ENCODE results near the gene TEX35.
A peak's percentile ranks its signal among the peaks of the same experiment; 100 is the strongest.

TEX35 gene

DNA sequence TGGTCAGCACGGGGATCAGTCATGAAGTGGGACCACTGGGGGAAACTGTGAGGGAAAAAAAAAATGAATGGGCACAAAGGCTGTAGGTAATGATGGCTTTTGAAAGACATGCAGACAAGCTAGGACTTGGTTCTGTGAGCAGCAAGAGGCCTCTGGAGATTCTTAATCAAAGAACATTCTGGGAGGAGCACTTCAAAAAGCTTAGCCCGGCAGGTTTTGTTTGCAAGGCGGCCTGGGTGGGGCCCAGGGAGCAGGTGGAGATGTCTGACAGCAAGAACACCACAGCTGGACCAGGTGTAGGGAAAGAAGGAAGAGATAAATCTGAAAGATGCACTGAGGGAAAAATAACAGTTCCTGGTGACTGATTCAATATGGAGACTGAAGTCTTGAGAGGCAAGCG is 6.0 kb downstream of the TEX35 start:
- no peak for DNase-seq (ENCODE audit: low read depth in 2 of 2)

DNA sequence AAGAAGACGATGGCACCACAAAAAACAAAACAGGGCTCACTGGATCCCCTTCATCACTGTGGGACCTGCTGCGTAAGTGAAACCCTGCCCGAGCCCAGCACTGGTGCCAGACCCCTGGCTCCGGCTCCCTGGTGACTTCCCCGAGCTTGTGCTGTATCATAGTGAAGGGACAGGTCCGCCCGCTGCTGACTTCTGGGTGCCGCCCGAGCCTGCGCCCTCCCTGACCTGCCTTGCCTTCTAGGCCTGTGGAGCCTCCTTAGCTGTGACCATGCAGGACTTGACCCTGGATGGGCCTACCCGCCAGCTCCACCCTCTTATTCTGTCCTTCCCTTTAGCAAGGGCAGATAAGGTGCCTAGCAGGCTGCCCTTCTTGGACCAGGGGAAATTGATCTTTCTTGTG is 7.9 kb downstream of the TEX35 start:
- DNase-seq (ENCODE audit: low read depth in 2 of 2): no peak

DNA sequence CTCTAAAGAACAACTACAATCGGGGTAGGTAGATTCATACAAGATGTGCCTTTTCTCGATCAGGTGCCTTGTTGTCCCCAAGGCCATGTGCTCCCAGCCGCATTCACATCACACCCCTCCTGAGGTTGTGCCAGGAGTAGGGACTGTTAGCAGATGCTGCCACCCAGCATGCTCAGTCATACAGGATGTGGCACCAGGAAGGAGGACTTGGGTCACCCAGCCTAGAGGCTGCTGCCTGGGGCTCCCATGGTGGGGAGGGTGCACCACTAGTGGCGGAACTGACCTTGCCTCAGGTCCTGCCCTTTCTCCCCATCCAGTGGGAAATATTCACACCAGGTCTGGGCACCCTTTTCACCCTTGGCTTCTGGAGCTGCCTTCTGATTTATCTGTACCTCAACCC is 8.3 kb downstream of the TEX35 start:
- DNase-seq (ENCODE audit: low read depth in 2 of 2): no peak

DNA sequence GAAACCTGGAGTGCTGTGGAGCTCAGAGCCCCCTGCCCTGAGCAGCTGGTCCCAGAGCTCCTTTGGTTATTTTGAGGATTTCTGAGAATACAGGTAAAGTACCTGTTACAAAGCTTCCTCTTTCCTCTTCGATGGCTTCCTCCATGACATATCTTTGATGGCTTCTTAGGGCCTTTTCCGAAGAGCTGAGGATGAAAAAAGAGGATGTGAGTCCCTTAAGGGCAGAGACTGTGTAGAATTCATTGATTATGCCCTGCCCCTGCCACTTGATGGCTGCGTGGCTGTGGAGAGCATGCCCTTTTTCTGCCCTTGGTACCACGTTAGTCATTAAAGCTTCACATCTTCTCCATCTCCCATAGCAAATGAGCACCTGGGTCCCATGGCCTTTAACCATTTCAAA is 14.2 kb downstream of the TEX35 start:
- no peak for DNase-seq (ENCODE audit: low read depth in 2 of 2)

DNA sequence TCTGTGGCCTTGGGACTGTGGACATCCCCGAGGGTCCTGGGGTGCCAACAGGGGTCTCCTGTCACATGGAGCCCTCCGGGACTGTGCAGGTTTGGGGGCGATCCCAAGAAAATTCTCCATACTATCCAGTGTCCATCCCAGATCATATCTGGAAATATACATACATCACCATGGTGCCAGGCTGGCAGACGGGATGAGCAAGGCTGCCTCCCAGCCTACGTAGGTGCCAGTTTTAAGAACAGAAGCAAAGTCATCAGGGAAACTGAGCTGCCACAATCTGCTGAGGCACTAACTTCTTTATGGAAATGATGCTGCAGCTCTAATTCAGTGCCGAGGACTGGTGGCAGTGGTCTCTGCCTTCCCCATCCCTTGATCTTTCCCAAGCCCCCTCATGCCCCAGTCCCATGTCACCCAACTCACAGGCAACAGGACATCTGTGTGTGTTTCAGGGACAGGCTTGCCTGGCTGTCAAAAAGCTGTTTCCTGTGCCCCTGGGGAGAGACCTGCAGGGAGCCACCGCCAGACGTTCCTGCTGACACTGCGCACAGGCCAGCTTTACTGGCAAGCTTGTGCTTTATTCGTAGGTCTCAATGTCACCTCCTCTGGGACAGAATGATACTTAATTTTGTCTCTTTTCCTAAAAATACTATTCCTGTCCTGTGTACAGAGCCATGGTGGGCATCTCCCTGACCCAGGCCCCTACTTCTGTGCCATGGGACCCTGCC is 15.5 kb downstream of the TEX35 start:
- no peak for DNase-seq (ENCODE audit: low read depth in 2 of 2)

DNA sequence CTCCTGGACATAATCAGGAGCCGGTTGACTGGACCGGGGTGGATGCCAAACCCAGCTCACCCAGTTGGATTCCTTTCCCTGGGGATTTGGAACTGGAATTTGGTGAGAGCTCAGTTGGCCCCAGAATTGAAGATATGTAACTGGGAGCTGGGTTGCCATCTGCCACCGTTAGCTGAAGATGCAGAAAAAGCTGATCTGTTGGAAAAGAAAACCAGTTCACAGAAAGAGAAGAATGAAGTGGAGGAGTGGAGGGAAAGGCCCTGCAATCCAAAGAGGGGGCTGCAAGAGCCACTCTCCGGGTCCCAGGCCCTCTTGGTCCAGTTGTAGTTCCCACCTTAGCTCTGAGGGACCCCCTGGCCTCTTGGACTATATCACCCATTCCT is 16.0 kb downstream of the TEX35 start:
- no peak for DNase-seq (ENCODE audit: low read depth in 2 of 2)

- no peak for DNase-seq (ENCODE audit: low read depth in 2 of 2)
Measured at GRCh38 chr1:178529364-178530036, 16.6 kb downstream of the TEX35 start.

DNA sequence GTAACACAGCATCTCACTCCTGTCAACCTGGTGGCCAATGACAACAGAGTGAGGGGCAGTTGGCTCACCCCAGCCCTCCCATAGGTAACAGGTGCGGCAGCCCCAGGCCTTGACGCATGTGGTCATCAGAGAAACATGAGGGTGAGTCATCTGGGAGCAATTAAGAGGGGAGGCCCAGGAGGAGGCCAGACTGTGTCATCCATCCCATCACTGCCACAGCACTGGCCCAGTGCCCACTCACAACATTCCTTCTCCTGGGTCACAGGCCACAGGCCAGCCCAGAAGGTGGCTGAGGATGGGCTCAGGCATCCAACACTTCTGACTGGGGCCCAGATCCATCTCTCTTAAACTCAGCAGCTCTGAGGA is 17.1 kb downstream of the TEX35 start:
- DNase-seq (ENCODE audit: low read depth in 2 of 2): no peak

DNA sequence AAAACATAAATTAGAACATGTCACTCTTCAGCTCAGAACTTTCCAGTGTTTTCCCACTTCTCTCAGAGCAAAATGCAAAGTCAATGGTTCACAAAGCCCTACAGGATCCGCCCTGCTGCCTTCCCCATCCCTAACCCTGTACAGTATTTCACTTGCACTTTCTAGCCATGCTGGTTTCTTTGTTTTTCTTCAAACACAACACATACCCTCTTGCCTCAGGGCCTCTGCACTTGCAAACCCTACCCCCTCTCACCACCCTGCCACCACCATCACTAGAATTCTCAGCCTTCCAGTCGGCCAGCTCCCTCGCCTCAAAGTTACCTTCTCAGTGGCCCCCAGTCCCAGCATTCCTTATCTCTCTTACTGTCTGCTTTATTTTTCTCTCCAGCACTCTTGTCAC is 17.6 kb downstream of the TEX35 start:
- no peak for DNase-seq (ENCODE audit: low read depth in 2 of 2)

- no peak for DNase-seq (ENCODE audit: low read depth in 2 of 2)
Measured at GRCh38 chr1:178531887-178532286, 19.0 kb downstream of the TEX35 start.

DNA sequence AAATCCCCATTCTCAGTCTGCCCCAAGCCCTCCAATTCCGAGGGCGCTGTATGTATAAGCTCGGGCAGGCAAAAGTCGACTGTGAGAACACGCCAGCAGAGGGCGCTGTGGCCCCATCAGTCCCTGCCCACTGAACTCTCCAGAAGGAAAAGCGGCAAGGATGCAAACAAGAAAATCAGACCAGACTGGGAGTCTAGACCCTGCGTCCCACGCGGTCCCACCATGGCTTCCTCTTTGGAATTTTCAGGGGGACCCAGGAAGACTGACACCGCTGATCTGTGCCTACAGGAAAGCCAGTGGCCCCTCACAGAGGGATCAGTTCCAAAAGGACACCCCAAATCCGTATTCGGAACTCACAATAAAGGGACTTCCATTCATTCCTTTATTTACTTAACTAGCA is 19.5 kb downstream of the TEX35 start:
- DNase-seq (ENCODE audit: low read depth in 2 of 2): peak; percentile 62 to 69

DNA sequence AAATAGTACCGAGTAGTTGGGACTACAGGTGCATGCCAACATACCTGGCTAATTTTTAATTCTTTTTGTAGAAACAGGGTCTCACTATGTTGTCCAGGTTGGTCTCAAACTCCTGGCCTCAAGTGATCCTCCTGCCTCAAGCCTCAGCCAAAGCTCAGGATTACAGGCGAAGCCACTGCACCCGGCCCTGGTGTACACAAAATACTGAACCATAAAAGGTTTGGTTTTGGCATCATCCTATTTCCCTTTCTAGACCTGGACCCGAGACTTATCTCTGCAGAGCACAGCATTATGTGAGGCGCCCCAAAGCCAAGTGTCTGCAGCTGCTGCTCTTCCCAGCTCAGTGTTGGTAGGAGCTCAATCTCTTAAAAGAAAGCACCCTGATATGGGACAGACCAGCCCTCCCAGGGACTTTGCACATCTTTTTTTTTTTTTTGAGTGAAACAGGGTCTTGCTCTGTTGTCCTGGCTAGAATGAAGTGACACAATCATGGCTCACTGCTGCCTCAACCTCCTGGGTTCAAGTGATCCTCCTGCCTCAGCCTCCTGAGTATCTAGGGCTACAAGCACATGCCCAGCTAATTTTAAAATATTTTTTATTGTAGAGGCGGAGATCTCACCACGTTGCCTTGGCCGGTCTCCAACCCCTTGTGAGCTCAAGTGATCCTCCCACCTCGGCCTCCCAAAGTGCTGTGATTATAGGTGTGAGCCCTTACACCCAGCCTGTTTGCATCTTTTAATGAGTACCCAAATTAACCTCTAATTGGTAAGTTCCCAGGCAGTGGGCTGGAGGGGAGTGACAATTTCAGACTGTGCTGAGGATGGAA is 20.4 kb downstream of the TEX35 start:
- no peak for DNase-seq (ENCODE audit: low read depth in 2 of 2)

DNA sequence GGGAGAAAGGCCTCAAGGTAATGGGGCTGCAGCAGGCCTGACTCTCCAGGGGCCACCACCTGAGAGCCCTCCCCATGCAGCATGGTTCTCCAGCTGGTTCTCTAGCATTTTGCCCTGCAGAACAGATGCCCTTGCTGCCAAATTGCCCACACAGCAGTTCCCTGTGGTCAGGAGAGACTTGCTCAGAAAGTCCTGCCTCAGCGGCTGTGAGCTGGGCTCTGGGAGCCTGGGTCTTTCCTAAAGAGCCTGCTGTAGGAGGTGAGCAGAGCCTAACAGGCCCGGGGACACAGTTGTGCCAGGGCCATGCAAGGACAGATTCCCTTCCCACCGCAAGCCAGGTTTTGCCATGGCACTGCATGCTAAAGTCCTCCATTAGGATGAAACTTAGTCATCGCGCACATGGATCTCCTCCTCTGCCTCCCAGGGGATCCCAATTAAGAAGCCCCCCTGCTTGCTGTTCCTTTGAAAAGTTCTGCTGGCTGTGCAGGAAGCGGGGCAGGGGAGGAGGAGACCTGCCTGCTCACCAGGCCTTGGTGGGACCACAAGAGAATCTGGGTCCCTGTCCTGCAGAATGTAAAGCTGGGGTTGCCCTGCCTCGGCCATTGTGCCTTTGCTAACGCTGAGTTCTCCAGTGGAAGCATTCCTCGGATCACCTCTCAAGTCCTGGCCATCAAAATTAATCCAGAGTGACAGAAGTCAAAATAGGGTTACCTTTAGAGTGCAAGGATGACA is 21.4 kb downstream of the TEX35 start:
- no peak for DNase-seq (ENCODE audit: low read depth in 2 of 2)

DNA sequence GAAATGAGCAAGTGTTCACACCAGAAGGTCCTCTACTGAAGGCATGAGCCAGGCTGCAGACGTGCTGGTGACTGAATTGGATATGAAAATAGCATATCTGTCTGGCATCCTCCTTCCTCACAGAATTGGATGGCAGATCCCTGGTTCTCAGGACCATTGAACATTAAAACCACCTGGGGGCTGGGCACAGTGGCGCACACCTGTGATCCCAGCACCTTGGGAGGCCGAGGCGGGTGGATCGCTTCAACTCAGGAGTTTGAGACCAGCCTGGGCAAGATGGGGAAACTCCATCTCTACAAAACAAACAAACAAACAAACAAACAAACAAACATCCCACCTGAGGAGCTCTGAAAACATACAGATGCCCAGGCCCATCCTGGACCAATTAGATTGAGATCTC is 23.4 kb downstream of the TEX35 start:
- DNase-seq (ENCODE audit: low read depth in 2 of 2): no peak

GRCh38 chr1:178536844-178537371 is 24.0 kb downstream of the TEX35 start:
- no peak for DNase-seq (ENCODE audit: low read depth in 2 of 2)

DNA sequence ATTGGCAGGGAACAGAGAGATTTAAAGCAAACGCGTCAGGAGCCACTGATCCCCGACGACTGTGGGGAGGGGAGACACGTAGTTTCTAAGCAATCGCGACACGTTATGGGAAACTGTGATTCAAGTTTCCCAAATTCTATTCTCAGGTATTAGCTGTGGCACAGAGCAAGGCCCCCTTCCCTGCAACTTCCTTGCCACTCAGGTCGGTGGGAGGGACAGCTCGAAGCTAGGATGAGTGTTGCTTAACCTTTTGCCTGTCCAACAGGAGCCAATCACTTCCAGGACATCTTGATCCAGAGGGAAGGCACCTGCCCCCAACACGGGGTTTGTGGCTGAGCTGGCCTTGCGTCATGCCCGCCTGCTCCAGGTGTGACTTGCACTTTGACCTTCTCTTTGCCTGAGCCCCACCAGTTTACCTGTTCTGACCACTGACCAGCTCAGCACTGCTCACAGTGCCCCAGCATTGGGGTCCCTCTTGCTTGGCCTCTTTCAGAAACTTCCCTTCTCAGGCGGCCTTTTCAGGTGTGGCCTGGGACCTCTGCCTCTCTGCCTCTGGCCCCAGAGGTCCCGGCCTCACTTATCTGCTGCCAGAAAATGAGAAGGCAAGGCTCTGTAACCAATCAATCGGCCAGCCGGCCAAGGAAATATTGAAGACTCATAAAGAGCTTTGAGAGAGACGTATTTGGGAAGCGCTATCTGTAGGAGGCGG is 24.6 kb downstream of the TEX35 start:
- DNase-seq (ENCODE audit: low read depth in 2 of 2): no peak

DNA sequence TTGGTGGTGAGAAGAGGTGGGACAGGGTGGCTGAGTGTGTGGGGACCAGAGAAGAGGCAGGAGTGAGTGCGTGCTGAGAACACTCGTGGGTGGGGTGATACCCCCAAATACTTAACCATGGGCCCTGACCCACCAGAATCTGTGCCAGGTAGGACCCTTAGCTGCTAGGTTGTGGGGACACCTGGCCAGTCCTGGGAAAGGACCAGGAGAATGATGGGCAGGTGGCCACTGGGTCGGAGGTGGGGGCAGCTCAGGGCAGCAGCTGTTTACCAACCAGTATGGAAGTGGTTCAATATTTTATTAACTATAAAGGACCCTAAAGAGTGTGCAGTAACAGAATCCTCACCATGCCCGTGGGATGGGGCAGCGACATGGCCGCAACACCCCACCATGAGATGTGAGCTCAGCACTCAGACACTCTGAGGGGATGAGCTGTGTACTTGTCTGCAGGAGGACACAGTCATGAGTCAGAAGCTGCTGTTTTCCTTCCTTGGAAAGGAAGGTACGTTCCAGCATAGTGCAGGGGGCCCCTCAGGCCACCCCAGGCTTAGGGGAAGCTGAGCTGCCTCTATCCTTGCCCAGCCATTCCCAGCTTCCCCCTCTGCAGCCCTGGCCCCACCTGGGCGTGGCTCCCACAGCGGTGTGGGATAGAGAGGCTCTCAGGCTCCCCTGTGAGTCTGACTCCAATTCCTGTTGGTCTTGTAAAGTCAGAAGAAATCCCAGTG is 25.4 kb downstream of the TEX35 start:
- no peak for DNase-seq (ENCODE audit: low read depth in 2 of 2)

- DNase-seq (ENCODE audit: low read depth in 2 of 2): no peak
Measured at GRCh38 chr1:178539291-178539690, 26.4 kb downstream of the TEX35 start.

GRCh38 chr1:178540204-178540603 is 27.3 kb downstream of the TEX35 start:
- DNase-seq (ENCODE audit: low read depth in 2 of 2): no peak

DNA sequence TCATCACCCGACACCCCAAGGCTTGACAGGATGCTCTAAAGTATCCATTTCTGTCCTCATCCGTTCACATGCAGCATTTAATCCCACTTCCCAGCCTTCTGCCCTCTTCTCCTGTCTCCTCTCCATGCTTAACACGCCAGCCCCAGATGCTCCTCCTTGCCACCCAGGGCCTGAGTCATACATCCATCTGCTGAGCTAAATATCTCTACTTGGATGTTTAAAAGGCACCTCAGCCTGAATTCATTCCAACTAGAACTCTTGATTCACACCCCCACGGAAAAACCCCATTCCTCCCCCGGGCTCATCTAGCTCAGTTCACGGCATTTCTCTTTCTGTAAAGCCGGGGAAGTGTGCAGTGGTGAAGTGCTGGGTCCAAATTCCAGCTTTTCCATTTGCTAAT is 27.7 kb downstream of the TEX35 start:
- DNase-seq (ENCODE audit: low read depth in 2 of 2): no peak

- no peak for DNase-seq (ENCODE audit: low read depth in 2 of 2)
Measured at GRCh38 chr1:178541379-178541778, 28.5 kb downstream of the TEX35 start.

Measured in activated CD4-positive, alpha-beta T cell treated with anti-CD3 and anti-CD28 coated beads for 24 hours (primary cell).